RPMI8226 (cell line): ENCODE results near the gene TAS2R3.
A peak's percentile ranks its signal among the peaks of the same experiment; 100 is the strongest.
"Not testable (repeated sequence)": the region's sequence is repeated elsewhere in the genome, so short reads cannot be mapped to it uniquely, and the experiment has no call there.

Source experiments
- DNase-seq: peaks from one replicate; pipeline ENCODE4 v3.0.0-alpha.2; 2015

The TAS2R3 gene, protein sequence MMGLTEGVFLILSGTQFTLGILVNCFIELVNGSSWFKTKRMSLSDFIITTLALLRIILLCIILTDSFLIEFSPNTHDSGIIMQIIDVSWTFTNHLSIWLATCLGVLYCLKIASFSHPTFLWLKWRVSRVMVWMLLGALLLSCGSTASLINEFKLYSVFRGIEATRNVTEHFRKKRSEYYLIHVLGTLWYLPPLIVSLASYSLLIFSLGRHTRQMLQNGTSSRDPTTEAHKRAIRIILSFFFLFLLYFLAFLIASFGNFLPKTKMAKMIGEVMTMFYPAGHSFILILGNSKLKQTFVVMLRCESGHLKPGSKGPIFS

DNA sequence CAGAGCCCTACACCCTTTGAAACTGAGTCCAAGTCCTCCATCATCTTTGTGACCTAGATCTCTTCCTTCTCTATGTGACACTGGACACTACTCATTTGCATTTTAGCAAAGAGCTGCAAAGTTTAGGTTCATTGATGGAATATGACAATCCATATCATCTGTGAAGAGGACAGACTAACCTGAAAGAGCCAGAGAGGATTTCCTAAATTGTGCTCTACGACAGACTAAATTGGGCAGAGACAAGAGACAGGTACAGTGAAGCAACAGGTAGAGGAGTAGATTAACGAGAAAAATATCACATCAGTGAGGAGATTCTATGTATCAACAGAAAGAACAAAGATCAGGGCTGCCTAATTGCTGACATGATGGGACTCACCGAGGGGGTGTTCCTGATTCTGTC lies at the start of gene TAS2R3:
Gene TAS2R3 (plus strand): TSS at position 301 of the 400 bp plus-strand sequence. CDS start 62 bp downstream, at position 363.
- no peak for DNase-seq

DNA sequence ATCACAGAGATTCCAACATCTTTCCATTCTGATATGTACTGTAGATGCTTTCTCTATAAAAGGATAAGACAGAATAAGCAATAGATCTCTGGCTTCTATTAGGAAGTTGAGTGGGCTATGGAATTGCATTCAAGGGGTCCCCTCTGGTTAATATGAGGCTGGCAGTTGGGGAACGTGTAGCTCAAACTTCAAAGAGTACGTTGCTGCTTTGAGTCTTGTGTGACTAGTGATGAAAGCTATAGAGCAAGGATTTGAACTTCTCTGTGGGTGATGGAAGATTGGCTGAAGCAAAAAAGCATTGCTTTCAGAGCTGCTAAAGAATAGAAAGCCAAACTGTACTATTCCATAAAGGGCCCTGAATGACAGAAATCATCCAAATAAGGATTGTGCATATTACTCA lies 49.3 kb upstream of the TAS2R3 start:
- no peak for DNase-seq

DNA sequence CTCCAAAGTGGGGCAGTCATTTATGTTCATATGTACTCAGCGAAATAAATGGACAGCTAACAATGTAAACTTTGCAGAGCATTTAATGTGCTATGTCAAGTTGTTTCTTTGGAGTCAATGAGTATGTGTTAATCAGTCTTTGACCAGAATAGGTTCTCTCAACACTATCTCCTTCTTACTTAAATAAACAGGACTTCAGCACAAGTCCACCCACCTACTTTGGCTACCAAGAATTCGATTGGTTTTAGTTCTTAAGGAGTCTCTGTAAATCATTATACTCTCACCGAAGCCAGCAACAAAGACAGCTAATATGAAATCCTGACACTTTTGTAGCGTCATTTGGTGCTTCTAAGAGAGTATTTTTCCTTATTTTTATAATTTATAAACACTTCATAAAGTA lies 48.9 kb upstream of the TAS2R3 start:
- DNase-seq: no peak

DNA sequence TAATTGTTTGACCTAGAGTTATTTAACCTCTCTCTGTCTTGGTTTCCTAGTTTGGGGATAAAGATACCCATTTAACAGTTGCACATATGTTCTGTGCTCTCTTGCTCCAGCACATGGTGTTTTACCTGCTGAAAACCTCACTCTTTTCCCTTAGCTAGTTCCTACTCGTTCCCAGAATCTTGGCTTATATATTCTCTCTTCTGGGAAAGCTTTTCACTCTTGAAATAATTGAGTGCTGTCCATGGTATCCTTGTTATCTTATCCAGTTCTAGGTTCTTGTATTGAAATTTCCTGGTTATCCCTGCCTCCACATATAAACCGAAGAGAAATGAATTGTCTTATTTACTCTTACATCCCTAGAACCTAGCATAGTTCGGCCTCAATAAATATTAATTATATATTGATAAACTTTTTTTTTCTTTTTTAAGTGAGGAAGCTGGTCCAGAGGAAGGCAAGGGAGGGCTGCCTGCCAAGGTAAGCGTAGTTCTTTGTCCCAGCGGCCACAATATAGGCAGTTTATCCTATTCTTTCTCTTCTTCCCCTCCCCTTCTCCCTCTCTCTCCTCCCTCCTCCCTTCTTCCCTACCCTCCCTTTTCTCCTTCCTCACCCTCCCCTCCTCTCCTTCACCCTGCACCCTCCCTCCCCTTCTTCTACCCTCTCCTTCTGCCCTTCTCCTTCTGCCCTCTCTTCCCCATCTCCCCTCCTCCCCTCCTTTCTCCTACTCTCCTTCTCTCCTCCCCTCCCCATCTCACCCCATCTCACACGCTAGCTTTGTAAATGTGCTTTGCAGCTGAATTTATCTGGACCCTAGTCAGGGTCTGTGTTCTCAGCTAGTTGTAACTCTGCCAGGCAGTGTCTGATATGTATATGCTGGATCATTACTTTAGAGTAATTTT lies 47.9 kb upstream of the TAS2R3 start:
- DNase-seq: no peak

DNA sequence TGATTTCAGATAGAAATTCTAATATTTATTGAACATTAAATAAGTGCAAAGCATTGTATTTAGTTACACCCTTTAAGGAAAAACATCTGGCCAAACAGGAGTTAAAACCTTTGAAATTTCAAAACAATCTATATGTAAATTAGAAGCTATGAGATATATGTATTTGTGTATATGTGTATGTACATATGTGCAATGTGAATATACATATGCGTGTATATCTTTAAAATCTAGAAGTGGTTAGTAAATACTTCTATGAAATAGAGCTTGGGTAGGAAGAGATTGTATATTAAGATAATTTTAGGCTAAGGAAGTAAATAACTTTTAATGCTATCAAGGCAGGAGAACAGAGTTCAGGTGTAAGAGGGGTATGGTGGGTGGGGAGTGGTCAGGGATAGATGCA lies 46.4 kb upstream of the TAS2R3 start:
- DNase-seq: no peak

DNA sequence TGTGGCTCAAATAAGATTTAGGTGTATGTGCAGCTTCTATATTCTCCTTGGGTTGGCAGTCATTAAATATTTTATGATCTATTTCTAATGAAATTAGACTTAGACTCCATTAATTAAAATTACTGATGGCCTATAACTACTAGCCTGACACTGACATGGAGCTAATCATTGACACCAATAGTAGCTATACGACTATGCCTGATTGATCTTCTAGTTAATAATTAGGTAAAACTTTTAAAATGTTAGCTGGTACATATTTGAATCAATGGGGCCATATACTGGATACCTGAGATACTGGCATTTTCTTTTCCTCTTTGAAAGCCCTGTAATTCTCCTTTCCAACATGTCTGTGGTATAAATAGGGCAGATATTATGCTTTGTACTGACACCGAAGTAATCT lies 41.4 kb upstream of the TAS2R3 start:
- DNase-seq: no peak

DNA sequence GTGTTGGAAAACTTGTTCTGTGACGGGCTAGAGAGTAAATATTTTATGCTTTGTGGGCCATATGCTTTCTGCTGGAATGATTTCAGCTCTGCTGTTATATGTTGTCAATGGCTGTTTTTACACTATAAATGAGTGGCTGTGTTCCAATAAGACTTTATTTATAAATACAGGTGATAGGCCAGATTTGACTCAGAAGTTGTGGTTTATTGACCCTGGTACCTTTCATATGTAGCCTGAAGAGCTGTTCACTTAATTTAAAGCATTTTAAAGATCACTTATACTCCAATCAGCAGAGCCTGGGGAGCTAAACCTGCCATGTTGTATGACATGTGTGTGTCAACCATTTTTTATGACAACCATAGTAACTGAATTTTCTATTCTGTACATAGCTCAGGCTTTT lies 34.9 kb upstream of the TAS2R3 start:
- no peak for DNase-seq

DNA sequence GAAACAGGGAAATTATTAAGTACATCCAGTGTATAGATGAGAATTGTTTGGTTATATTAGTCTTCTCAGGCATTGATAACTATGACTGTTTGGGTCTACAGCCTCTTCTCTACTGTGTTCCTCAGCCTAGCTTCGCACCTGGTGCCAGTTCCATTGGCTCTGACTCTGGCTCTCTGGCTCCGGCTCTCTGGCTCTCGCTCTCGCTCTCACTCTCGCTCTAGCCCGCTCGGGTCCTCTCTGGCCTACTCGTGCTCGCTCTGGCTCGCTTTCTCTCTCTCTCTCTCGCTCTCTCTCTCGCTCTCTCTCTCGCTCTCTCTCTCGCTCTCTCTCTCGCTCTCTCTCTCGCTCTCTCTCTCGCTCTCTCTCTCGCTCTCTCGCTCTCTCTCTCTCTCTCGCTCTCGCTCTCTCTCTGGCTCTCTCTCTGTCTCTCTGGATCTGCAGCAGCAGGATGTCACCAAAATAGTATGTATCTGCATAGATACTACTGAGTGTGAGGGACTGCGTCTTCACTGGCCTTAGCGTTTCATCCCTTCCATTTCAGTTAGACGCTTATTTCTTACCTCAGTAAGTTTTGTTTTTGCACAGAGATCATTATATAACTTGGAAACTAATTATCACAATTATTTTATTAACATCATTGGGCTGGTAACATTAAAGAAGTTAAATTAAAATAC lies 32.3 kb upstream of the TAS2R3 start:
- no peak for DNase-seq

DNA sequence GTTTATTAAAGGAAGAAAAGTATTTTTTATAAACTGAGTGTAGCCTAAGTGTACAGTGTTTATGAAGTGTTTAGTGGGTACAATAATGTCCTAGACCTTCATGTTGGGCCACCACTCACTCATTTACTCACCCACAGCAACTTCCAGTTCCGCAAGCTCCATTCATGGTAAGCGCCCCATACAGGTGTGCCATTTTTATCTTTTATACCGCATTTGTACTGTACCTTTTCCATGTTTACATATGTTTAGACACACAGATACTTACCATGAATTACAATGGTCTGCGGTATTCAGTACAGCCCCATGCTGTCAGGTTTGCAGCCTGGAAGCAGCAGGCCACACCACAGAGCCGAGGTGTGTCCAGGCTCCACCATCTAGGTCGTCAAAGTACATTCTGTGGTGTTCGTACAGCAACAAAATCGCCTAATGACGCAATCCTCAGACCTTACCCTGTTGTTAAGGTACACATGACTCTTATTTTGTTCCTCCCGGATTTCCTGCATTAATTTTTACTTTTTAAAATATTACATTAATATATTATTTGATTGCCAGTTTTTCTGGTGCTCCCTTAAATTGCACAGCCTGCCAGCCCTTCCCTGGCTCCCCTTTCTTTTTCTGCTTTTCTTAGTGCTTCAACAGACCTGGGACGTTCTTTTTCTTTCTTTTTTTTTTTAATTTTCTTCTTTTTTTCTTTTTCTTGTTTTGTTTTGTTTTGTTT lies 26.6 kb upstream of the TAS2R3 start:
- DNase-seq: no peak

DNA sequence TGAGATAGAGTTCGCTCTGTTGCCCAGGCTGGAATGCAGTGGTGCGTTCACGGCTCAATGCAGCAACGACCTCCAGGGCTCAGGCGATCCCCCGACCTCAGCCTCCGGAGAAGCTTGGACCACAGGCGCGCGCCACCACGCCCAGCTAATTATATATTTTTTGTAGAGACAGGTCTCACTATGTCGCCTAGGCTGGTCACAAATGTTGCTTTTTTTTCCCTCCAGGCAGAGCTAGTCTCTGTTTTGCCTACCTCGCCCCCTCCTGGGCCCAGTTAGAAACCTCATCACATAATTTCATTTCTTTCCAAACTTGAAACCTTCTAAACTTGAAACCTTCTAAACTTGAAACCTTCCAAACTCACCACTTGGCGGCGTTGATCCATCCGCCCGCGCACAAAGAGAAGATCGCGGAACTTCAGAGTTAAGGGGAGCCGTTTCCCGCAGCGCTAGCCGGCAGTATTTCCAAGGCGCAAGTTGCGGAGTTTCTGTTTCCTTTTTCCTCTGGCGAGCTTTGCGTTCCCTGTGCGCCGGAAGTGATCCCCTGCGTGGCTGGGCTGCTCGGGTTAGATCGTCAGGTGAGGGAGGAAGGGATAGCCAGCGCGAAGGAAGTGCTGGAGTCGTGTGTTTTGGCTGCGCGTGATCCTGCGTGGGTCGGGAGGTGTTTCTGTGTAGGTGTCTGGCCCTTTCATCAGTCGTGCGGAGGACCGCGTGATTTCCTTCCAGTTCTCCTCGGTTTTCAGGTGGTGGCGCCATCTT lies 25.9 kb upstream of the TAS2R3 start, which contains the start of gene SSBP1:
Gene SSBP1 (plus strand): TSS at position 523 of the 756 bp plus-strand sequence. CDS start 809 bp downstream, outside the sequence.
- DNase-seq: peak; percentile 99

DNA sequence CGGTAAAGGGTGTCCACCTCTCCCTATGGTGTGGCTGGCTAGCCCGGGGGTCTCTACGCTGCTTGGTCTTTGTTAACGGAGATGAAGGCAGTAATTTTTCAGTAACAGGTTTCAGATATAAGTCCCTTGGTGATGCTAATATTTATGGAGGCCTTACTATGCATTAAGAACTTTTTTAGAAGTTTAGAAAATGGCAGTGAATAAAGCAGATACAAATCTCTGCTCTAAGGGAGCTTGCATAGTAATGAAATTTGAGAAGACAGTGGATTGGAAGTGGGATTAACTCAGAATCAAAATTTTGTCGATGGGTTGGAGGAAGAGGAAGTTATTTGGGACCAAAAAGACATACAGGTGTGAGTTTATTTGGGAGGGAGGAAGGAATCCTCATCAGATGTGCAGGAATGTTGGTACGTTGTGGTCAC lies 25.3 kb upstream of the TAS2R3 start:
- DNase-seq: no peak

DNA sequence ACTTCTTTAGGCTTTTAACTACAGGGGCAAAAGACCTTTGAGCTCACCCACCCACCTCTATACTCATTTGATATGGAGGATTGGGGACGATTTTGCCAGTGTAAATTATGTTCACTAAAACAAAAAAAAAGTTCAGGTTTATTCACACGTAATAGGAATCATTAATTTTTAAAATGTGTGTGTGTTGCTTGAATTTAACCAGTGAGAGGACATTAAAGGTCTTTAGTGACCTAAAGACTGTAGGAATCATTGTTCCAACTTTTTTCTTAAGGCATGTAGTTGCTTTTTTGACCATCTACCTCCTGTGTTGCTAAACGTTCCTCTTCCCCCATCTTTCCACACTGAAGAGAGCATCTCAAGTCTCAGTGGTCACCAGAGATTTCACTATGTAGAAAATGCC lies 24.6 kb upstream of the TAS2R3 start:
- DNase-seq: no peak

DNA sequence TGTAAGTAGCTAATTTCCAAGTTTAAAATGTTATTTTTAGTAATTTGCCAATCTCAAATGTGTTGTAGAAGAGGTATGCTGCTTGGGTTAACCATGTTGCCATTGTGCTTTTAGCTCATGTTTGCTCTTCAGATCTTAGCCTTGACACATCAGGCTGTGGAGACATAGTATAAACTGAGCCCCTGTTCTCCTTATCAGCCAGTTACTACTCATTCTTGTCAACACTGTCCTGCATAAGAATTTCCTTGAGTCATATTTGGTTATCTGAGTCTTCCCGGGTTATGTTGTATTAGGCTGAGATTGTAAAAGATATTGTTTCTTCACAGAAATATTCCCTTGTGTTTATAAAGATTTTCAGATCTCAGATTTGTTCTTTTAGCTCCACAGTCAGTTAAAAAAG lies 21.7 kb upstream of the TAS2R3 start:
- no peak for DNase-seq

DNA sequence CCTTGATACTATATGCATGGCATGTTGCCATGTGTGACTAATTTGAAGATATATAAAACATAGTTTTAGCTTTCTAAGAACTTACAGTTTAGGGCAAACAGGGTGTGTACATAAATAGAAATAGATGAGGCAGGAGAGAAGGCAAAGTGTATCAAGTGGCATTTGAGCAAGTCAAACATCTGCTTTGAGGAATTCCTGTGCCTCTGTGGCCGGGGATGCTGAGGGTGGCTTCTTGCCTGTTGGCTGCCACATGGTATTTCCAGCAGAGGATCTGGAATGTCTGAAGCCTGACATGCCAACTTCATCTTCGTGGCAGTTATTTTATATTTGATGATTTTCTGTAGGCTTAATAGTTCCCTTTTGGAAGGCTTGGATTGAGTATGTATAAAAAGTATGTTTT lies 19.8 kb upstream of the TAS2R3 start:
- DNase-seq: no peak

DNA sequence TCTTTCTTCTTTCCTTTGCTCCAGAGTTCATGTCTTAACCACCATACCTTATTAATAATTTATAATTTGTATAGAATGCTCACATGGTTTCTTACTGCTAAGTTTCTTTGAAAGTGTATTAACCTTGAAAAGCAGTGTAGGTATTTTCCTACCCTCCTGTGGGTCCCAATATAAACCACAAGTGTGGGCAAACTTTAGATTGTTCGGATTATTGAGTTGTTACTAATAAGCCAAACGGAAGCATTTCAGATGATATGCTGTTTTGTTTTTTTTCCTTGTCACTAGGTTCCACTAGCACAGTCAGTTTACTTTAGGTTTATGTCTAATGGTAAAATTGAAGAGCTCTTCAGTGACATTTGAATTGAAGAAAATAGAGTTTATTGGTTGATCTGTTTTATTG lies 15.5 kb upstream of the TAS2R3 start:
- no peak for DNase-seq

DNA sequence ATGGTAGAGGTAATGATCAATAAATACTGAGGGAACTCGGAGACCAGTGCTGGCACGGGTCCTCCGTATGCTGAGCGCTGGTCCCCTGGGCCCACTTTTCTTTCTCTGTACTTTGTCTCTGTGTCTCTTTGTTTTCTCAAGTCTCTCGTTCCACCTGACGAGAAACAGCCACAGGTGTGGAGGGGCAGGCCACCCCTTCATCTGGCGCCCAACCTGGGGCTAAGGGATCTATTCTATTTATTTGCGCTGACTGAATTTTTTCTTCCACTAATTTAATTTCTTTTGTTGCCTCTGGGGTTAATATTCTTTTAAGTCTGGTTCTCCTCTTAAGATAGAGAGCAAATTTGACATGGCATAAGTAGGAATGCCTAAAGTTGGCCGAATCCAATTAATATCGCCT lies 12.0 kb upstream of the TAS2R3 start:
- DNase-seq: not testable (repeated sequence)

DNA sequence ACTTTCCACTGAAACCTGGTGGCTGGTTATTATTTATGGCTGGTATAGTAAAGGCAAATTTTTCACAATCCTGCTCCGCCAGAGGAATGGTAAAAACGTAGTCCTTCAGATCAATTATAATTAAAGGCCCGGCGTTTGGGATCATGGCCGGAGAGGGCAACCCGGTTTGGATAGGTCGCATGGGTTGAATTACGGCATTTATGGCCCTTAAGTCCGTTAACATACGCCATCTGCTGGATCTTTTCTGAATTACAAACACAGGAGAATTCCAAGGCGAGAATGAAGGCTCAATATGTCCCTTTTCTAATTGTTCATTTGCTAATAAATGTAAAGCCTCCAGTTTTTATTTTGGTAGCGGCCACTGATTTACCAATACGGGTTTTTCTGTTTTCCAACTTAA lies 11.3 kb upstream of the TAS2R3 start:
- no peak for DNase-seq

DNA sequence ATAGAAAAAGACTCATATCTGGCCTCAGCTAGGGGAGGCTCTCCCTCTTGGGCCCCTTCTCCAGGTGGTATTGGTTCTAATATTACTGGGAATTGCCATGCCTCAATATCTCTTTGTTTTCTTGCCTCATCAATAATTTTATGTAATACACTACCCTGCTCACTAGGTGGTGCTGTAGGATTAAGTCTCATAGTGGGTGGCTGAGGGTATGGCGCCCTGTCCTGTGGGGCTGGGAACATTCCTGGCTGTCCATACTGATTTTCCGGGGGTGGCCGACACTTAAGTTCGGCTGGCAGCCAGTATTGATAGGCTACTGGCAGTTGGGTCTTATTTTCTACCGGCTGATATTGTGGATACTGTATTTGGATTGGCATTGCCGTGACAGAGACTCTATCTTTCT lies 9.0 kb upstream of the TAS2R3 start:
- DNase-seq: peak; percentile 58

DNA sequence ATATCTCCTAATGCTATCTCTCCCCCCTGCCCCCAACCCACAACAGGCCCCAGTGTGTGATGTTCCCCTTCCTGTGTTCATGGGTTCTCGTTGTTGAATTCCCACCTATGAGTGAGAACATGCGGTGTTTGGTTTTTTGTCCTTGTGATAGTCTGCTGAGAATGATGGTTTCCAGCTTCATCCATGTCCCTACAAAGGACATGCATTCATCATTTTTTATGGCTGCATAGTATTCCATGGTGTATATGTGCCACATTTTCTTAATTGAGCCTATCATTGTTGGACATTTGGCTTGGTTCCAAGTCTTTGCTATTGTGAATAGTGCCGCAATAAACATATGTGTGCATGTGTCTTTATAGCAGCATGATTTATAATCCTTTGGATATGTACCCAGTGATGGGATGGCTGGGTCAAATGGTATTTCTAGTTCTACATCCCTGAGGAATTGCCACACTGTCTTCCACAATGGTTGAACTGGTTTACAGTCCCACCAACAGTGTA lies 6.2 kb downstream of the TAS2R3 start:
- not testable (repeated sequence) for DNase-seq

DNA sequence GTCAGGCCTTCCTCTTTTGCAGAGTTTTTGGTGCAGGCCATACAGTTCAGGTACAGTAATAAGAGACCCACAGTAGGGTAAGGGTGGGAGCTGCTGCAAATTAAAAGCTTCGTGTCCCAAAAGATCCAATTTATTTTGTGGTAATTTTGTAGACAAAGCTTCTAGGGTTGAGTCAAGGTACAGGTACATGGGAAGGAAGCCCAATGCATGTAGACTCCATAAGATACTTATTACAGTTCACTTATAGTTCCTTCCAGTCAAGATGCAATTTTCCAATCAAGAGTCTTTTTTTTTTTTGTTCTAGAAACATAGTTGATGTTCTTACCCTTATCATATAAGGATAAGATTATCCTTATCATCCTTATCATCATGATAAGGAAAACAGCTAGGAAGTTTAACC lies 12.5 kb downstream of the TAS2R3 start, which contains the start of gene TAS2R4:
Gene TAS2R4 (plus strand): TSS at position 301 of the 400 bp plus-strand sequence. CDS start 1,815 bp downstream, outside the sequence.
- no peak for DNase-seq

DNA sequence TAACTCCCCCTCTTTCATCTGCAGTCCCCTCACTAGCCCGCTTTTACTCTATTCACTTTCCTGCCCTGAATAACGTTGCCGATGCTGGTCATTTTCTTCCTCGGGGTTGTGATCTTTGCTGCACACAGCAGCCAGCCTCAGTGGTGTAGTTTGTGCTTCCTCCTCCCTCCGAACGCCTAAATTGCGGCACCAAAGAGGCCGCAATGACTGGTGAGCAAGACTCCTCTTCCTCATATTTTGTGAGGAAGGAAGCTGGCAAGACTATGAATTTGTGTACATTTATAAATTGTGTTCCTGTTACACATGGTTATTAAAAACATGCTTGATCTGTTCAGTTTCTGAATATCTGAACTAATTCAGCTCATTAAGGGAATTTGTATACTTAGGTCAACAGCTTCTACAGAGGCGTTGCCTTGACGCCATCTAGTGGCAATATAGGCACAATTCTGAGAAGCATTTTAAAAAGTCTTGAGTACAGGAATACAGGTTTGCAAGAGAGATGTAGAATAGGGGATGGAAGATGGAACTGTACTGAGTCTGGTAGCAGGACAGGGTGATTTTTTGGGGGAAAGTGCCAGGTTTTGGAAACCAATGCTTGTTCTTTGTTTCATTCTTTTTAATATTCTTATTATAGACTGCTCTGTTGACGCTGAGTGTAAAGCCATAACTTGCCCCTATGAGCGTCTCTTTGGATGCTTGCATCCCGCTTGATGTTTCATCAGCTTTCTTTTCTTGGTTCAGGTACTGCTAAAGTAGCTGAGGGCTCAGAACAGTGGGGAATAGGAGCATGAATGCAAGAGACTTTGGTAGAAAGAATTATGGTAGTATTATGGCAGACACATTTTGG lies 22.0 kb downstream of the TAS2R3 start:
- DNase-seq: peak; percentile 71
